ENCODE measurements around the gene FCHSD2.

DNA sequence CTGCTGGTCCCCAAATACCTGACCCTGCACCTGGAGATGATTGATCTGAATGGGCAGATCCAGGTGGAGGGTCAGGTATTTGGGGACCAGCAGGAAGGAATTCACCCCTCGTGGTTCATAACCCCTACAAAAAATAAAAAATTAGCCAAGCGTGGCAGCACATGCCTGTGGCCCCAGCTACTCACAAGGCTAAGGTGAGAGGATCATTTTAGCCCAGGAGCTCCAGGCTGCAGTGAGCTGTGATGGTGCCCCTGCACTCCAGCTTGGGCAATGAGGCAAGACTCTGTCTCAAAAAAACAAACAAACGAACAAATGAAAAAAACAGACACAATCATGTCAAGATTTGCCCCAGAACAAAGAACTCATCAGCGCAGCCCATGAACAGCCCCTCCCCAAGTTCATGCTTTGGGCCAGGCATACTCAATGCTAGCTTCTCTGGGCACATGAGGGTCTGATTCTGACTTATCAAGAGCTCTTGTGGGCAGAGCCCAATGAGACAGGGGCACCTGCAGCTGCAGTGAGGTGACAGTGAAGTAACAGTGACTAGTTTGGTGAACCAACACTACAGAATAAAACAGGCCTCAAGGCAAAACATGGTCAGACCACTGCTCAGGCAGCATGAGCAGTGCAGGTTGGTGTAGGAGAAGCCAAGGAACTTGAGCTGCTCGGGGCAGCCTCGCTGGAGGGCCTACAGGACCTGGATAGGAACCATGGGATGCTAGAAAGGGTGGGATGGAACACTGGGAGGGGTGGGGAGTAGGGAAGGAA lies 10.2 kb upstream of the FCHSD2 start:
- TF ChIP-seq, protein P1, sequence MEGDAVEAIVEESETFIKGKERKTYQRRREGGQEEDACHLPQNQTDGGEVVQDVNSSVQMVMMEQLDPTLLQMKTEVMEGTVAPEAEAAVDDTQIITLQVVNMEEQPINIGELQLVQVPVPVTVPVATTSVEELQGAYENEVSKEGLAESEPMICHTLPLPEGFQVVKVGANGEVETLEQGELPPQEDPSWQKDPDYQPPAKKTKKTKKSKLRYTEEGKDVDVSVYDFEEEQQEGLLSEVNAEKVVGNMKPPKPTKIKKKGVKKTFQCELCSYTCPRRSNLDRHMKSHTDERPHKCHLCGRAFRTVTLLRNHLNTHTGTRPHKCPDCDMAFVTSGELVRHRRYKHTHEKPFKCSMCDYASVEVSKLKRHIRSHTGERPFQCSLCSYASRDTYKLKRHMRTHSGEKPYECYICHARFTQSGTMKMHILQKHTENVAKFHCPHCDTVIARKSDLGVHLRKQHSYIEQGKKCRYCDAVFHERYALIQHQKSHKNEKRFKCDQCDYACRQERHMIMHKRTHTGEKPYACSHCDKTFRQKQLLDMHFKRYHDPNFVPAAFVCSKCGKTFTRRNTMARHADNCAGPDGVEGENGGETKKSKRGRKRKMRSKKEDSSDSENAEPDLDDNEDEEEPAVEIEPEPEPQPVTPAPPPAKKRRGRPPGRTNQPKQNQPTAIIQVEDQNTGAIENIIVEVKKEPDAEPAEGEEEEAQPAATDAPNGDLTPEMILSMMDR (IDR thresholded peaks at IDR 0.05; ENCODE audit: low read depth, low read length, missing input control): no peak
- TF ChIP-seq, protein P2, sequence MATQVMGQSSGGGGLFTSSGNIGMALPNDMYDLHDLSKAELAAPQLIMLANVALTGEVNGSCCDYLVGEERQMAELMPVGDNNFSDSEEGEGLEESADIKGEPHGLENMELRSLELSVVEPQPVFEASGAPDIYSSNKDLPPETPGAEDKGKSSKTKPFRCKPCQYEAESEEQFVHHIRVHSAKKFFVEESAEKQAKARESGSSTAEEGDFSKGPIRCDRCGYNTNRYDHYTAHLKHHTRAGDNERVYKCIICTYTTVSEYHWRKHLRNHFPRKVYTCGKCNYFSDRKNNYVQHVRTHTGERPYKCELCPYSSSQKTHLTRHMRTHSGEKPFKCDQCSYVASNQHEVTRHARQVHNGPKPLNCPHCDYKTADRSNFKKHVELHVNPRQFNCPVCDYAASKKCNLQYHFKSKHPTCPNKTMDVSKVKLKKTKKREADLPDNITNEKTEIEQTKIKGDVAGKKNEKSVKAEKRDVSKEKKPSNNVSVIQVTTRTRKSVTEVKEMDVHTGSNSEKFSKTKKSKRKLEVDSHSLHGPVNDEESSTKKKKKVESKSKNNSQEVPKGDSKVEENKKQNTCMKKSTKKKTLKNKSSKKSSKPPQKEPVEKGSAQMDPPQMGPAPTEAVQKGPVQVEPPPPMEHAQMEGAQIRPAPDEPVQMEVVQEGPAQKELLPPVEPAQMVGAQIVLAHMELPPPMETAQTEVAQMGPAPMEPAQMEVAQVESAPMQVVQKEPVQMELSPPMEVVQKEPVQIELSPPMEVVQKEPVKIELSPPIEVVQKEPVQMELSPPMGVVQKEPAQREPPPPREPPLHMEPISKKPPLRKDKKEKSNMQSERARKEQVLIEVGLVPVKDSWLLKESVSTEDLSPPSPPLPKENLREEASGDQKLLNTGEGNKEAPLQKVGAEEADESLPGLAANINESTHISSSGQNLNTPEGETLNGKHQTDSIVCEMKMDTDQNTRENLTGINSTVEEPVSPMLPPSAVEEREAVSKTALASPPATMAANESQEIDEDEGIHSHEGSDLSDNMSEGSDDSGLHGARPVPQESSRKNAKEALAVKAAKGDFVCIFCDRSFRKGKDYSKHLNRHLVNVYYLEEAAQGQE (IDR thresholded peaks at IDR 0.05): no peak
- TF ChIP-seq HNF4G (IDR thresholded peaks at IDR 0.05) (no peak), RXRA (IDR thresholded peaks at IDR 0.05) (no peak), JUND (IDR thresholded peaks at IDR 0.05) (no peak), MAX (IDR thresholded peaks at IDR 0.05) (no peak), SP1 (IDR thresholded peaks at IDR 0.05) (no peak), EGR1 (IDR thresholded peaks at IDR 0.05; ENCODE audit: low read depth in 2 of 2) (no peak), HNF4A (conservative IDR thresholded peaks at IDR 0.05) (no peak), TAF1 (conservative IDR thresholded peaks at IDR 0.05) (no peak), YY1 (IDR thresholded peaks at IDR 0.05) (no peak), RAD21 (IDR thresholded peaks at IDR 0.05) (no peak), GABPA (IDR thresholded peaks at IDR 0.05 in 1 of 2, conservative IDR thresholded peaks at IDR 0.05 in 1 of 2) (no peak), ATF3 (IDR thresholded peaks at IDR 0.05) (no peak)

Measured in liver (tissue), 3 donors.